ENCODE results near the gene NEDD8.
A peak's percentile ranks its signal among the peaks of the same experiment; 100 is the strongest.
"Not testable (repeated sequence)": the region's sequence is repeated elsewhere in the genome, so short reads cannot be mapped to it uniquely, and the experiment has no call there.

The NEDD8 gene

GRCh38 chr14:24222987-24223386 is 9.2 kb downstream of the NEDD8 start:
- DNase-seq (ENCODE audit: low spot score) = not testable (repeated sequence)

DNA sequence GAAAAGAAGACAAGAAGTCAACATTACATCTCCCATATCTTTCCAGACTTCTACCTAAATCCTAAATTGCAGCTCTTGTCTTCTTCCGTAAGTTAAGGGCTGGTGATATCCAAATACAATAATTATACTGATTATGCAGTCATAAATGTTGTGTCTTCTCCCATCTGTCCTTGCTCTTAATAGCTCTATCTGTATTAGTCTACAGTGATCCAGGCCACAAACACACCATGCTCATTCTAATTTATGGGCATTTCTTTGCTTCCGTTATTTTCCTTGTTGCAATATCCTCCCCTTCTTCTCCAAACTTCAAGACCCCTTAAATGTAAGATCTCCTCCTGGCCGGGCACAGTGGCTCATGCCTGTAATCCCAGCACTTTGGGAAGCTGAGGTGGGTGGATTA is 12.6 kb downstream of the NEDD8 start:
- no peak for DNase-seq (ENCODE audit: low spot score)

- DNase-seq (ENCODE audit: low spot score) = no peak
Measured at GRCh38 chr14:24219080-24219479, 13.1 kb downstream of the NEDD8 start.

DNA sequence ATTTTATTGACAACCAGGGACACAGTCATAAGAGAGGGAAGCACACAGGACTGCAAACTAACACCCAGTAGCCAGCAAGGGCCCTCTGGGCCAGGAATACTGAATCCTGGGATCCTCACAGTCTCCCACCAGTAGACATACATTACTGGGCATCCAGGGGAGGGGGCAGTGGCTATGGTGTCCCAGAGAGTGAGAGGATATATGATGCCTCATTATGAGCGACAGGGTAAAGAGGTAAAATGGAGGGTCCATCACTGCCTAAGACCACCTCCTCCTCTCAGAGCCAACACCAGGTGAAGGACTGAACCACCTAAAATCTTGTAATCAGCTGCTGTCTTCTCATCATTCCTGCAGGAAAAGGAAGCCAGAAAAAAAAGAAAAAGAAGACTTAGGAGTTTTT is 15.3 kb downstream of the NEDD8 start:
- DNase-seq (ENCODE audit: low spot score) = not testable (repeated sequence)

DNA sequence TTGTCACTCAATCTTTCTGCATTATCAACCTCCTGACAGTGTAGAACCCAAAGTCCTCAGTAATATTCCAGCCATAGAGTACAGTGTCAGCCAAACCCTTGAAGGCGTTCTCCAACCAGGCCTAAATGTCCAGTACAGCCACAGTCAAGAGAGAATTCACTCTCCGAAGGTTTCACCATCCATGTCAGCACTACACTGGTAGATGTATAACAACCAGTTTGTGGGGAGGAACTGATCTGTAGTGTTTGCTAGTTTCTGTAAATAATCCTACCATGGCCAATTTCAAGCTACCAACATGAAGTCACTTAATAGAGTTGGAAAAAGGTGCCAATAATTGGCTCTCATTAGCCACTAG is 15.8 kb downstream of the NEDD8 start:
- DNase-seq (ENCODE audit: low spot score) = no peak

DNA sequence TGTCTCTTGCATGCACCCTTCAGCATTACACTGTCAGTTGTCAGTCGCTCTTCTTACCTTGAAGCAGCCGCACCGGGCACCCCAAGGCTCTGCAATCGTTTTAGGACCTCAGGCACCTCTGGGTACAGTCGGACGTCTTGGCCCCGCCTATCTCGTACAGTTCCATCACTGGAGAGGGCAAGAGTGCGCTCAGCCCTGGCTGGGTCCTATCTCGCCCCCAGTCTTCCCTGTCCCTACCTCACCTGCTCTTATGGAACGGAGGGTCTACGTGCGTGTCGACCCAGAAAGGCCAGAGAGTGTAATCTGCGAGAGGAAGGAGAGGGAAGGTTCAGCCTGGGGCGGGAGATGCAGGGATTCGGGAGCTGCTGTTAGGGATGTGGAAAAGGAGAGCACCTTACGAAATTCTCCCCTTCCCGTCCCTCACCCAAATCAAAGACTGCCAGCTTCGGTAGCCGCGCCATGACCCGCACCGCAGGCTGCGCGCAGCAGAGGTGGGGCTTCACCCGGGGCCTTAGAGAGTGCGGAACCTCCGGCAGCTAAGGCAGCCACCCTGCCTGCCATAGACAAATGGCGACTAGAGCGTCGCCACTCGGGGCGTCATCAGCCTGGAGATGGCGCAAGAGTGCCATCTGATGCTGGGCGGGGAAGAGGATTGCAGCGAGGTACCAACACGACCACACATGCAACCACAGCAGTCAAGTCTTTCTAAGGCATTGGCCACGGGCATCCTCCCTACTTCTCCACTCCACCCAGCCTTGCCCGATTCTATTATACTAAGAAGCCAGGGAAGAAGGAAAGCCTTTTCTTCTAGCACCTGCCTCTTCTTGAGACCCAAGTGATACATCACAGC is 16.4 kb downstream of the NEDD8 start, which contains the start of gene MDP1:
Gene MDP1 (minus strand): TSS at position 572 of the 850 bp plus-strand sequence. CDS start 111 bp downstream, at position 461.
- peak; percentile 92 for DNase-seq (ENCODE audit: low spot score)

- no peak for DNase-seq (ENCODE audit: low spot score)
Measured at GRCh38 chr14:24213866-24214662, 18.1 kb downstream of the NEDD8 start.

GRCh38 chr14:24212924-24213865 is 19.0 kb downstream of the NEDD8 start, which contains the start of gene CHMP4A:
TSS of gene CHMP4A (minus strand) at chr14:24213488. CDS start at chr14:24213439, 49 bp downstream.
- DNase-seq (ENCODE audit: low spot score) = peak; percentile 99

GRCh38 chr14:24211311-24211710 is 20.9 kb downstream of the NEDD8 start:
- DNase-seq (ENCODE audit: low spot score) = no peak

DNA sequence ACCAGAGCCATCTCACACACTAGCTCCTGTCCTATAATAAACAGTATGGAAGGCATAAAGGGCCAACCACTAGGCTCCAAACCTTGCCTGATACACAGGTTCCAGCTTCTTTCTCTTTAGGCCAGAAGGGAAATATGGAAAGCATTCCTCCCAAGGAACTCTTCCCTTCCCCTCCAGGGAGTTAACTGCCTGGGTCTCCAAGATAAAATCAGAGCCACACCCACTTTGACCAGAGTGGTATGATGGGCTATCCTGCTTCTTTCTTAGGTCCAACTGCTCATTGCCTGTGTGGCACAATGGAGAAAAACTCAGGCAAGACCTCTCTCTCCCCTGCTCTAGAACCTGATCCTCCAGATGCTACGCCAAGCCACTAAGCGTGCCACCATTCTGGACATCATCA is 24.5 kb downstream of the NEDD8 start:
- no peak for DNase-seq (ENCODE audit: low spot score)

- no peak for DNase-seq (ENCODE audit: low spot score)
Measured at GRCh38 chr14:24207104-24207551, 25.0 kb downstream of the NEDD8 start.

DNA sequence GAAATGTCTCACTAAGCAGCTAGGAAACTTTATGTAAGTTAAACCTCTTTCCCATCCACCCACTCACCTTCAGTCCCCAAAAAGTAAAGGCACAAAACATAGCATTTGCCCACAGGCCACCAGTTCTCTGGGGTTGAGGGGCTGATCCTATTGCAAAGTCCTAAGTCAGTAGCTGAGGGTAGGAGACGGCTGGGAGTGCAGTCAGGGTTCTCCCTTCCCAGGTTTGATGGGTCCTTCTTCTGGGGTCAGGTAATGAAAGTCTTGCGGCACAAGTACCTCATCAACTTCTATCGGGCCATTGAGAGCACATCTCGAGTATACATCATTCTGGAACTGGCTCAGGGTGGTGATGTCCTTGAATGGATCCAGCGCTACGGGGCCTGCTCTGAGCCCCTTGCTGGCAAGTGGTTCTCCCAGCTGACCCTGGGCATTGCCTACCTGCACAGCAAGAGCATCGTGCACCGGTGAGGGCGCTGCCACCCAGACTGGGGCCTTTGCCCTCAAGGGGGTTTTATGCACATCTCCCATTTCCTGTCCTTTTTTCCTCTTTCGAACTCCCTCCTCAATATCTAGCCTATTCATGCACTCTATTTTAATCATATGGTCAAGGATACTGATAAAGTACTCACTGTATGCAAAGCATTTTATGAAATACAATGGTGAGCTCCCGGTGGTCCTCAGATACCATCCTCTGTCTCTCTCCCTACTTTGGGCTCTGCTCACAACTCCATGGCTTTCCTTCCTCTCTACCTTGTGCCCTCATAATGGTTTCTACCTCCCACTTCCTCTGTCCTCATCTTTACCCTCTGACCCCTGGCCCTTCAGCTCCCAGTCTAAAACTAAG is 25.7 kb downstream of the NEDD8 start:
- no peak for DNase-seq (ENCODE audit: low spot score)

GRCh38 chr14:24204163-24205146 is 27.7 kb downstream of the NEDD8 start:
- DNase-seq (ENCODE audit: low spot score) = no peak

DNA sequence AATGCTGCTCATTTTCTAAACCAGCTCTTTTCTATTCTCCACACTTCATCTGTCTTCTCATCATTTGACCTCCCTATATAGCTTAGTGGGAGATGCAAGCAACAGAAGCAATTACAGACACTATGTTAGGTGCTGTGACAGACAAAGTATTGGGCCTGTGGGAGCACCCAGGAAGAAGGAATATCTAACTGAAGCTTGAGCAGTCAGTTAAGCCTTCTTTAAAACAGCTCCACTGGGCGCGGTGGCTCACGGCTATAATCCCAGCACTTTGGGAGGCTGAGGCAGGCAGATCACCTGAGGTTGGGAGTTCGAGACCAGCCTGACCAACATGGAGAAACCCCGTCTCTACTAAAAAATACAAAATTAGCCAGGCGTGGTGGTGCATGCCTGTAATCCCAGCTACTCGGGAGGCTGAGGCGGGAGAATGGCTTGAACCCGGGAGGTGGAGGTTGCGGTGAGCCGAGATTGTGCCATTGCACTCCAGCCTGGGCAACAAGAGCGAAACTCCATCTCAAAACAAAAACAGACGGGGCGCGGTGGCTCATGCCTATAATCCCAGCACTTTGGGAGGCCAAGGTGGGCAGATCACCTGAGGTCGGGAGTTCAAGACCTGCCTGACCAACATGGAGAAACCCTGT is 28.8 kb downstream of the NEDD8 start:
- DNase-seq (ENCODE audit: low spot score) = not testable (repeated sequence)

DNA sequence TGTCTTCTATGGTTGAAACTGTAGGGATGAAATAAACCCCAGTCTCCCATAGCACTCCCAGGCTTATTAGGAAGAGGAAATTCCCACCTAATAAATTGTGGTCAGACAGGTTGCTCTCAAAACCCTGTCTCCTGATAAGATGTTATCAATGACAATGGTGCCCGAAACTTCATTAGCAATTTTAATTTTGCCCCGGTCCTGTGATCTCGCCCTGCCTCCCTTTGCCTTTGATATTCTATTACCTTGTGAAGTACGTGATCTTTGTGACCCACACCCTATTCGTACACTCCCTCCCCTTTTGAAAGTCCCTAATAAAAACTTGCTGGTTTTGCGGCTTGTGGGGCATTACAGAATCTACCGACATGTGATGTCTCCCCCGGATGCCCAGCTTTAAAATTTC is 29.6 kb downstream of the NEDD8 start:
- DNase-seq (ENCODE audit: low spot score) = not testable (repeated sequence)

- no peak for DNase-seq (ENCODE audit: low spot score)
Measured at GRCh38 chr14:24198814-24199524, 33.2 kb downstream of the NEDD8 start.

GRCh38 chr14:24197056-24197450 is 35.1 kb downstream of the NEDD8 start:
- no peak for DNase-seq (ENCODE audit: low spot score)
